ENCODE measurements around the gene LAMA5. TPM values are rescaled to one million over a fixed set of nuclear protein-coding genes. Genes with fewer than 3 reads are reported as not detected.

Gene LAMA5
- total and polyA plus RNA-seq, 8 donors: 41.4 to 278 (median 79.6) TPM

- Histone ChIP-seq H3K4me3 (no peak overlapping the region), H3K4me1 (no peaks in the 10 kb centered on the region), H3K9me3 (no peaks in the 10 kb centered on the region), H3K27me3 (no peaks in the 10 kb centered on the region), H3K27ac (no peak overlapping the region), H3K36me3 (peaks cover 56 to 88% (median 82%) of the 10 kb centered on the region in 4 donors)
- no peak for DNase-seq
- TF ChIP-seq CTCF (IDR thresholded peaks at IDR 0.05) (no peak), POLR2A (IDR thresholded peaks at IDR 0.05) (no peak), EP300 (IDR thresholded peaks at IDR 0.05) (no peak), POLR2AphosphoS5 (IDR thresholded peaks at IDR 0.05) (no peak)
- intact Hi-C loops (cut with DNase I; ENCODE audit: low total_unique reads): no loop called here
- 69 to 89% (median 81%) methylated on average over 6 to 18 of the region's 18 CpGs for WGBS, 5 donors
These were observed 49.9 kb downstream of the LAMA5 start for GRCh38 chr20:62317167-62317655.

- no peaks in the 10 kb centered on the region for H3K27me3 ChIP-seq
- TF ChIP-seq CTCF (IDR thresholded peaks at IDR 0.05): no peak
- no peak for TF ChIP-seq POLR2AphosphoS5 (IDR thresholded peaks at IDR 0.05)
- no peak for TF ChIP-seq EP300 (IDR thresholded peaks at IDR 0.05)
- TF ChIP-seq POLR2A (IDR thresholded peaks at IDR 0.05): no peak
- DNase-seq: no peak
- no peak overlapping the region for H3K27ac ChIP-seq
- intact Hi-C loops (cut with DNase I; ENCODE audit: low total_unique reads): no loop called here
- no peaks in the 10 kb centered on the region for H3K9me3 ChIP-seq
- 82 to 91% (median 88%) methylated on average over 25 to 40 of the region's 40 CpGs for WGBS, 5 donors
- H3K4me1 ChIP-seq: no peaks in the 10 kb centered on the region
- H3K4me3 ChIP-seq: no peak overlapping the region
- H3K36me3 ChIP-seq: peaks cover 56 to 88% (median 83%) of the 10 kb centered on the region in 4 donors
These were observed 50.6 kb downstream of the LAMA5 start for GRCh38 chr20:62316331-62317166.

- intact Hi-C loops (cut with DNase I; ENCODE audit: low total_unique reads): no loop called here
- 94 to 98% (median 97%) methylated on average over 8 to 12 of the region's 12 CpGs for whole genome bisulfite sequencing, 5 donors
- no peak for DNase-seq
- Histone ChIP-seq H3K4me1 (peaks cover 0 to 3% (median 0%) of the 10 kb centered on the region in 4 donors), H3K9me3 (no peaks in the 10 kb centered on the region), H3K27ac (no peak overlapping the region), H3K36me3 (peaks cover 63 to 94% (median 90%) of the 10 kb centered on the region in 4 donors), H3K4me3 (no peak overlapping the region), H3K27me3 (no peaks in the 10 kb centered on the region)
- TF ChIP-seq POLR2A (IDR thresholded peaks at IDR 0.05) (no peak), POLR2AphosphoS5 (IDR thresholded peaks at IDR 0.05) (no peak), CTCF (IDR thresholded peaks at IDR 0.05) (no peak), EP300 (IDR thresholded peaks at IDR 0.05) (no peak)
These were observed 51.3 kb downstream of the LAMA5 start for GRCh38 chr20:62315773-62316172.

- Histone ChIP-seq H3K9me3 (no peaks in the 10 kb centered on the region), H3K36me3 (peaks cover 59 to 95% (median 91%) of the 10 kb centered on the region in 4 donors), H3K27ac (no peak overlapping the region), H3K4me1 (peaks cover 0 to 5% (median 0%) of the 10 kb centered on the region in 4 donors), H3K4me3 (no peak overlapping the region), H3K27me3 (no peaks in the 10 kb centered on the region)
- DNase-seq: no peak
- WGBS, 5 donors: 81 to 96% (median 93%) methylated on average over 10 to 25 of the region's 25 CpGs
- no peak for TF ChIP-seq POLR2A (IDR thresholded peaks at IDR 0.05)
- no peak for TF ChIP-seq POLR2AphosphoS5 (IDR thresholded peaks at IDR 0.05)
- no peak for TF ChIP-seq CTCF (IDR thresholded peaks at IDR 0.05)
- no peak for TF ChIP-seq EP300 (IDR thresholded peaks at IDR 0.05)
- intact Hi-C loops (cut with DNase I; ENCODE audit: low total_unique reads): no loop called here
These were observed 52.3 kb downstream of the LAMA5 start for GRCh38 chr20:62314711-62315302.

All from stomach (tissue), 9 donors.